ENCODE results near the gene DAB2IP.

- TF ChIP-seq POLR2A (IDR thresholded peaks at IDR 0.05): no peak
- TF ChIP-seq, protein P1, sequence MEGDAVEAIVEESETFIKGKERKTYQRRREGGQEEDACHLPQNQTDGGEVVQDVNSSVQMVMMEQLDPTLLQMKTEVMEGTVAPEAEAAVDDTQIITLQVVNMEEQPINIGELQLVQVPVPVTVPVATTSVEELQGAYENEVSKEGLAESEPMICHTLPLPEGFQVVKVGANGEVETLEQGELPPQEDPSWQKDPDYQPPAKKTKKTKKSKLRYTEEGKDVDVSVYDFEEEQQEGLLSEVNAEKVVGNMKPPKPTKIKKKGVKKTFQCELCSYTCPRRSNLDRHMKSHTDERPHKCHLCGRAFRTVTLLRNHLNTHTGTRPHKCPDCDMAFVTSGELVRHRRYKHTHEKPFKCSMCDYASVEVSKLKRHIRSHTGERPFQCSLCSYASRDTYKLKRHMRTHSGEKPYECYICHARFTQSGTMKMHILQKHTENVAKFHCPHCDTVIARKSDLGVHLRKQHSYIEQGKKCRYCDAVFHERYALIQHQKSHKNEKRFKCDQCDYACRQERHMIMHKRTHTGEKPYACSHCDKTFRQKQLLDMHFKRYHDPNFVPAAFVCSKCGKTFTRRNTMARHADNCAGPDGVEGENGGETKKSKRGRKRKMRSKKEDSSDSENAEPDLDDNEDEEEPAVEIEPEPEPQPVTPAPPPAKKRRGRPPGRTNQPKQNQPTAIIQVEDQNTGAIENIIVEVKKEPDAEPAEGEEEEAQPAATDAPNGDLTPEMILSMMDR (IDR thresholded peaks at IDR 0.05): peak; percentile 45 to 87 (median 81)
These were observed 35.6 kb downstream of the DAB2IP start for GRCh38 chr9:121686930-121687541.
